Osteoblast (primary cell): Measurements from ENCODE around the gene ZNF611. TPM values are rescaled to one million over a fixed set of nuclear protein-coding genes. Genes with fewer than 3 reads are reported as not detected.
A peak's percentile ranks its signal among the peaks of the same experiment; 100 is the strongest.
"Not testable (repeated sequence)": the region's sequence is repeated elsewhere in the genome, so short reads cannot be mapped to it uniquely, and the experiment has no call there.

Source experiments
- DNase-seq: peaks from one replicate; pipeline ENCODE4 v3.0.0; 2011; ENCODE audit warnings: low spot score, mixed read lengths; ENCODE audit not compliant: insufficient read length; ENCODE audit errors: missing footprints
- H2AFZ ChIP-seq: 2 replicates; pipeline ENCODE4 v1.6.0; 2011; ENCODE audit warnings: mild to moderate bottlenecking, low read length
- H3K27ac ChIP-seq: 2 replicates; pipeline ENCODE4 v1.5.1; 2011; ENCODE audit warnings: mild to moderate bottlenecking, low read depth, low read length, moderate library complexity
- H3K27me3 ChIP-seq: 2 replicates; pipeline ENCODE4 v1.6.0; 2012; ENCODE audit warnings: mild to moderate bottlenecking, control low read depth, inconsistent platforms, low read length, moderate library complexity; ENCODE audit not compliant: insufficient read depth
- H3K36me3 ChIP-seq: 2 replicates; pipeline ENCODE4 v1.5.1; 2011; ENCODE audit warnings: mild to moderate bottlenecking, low read length, control low read depth, moderate library complexity; ENCODE audit not compliant: insufficient read depth
- H3K4me1 ChIP-seq: 2 replicates; pipeline ENCODE4 v1.5.1; 2011; ENCODE audit warnings: mild to moderate bottlenecking, low read length, control low read depth, moderate library complexity; ENCODE audit not compliant: insufficient read depth
- H3K4me2 ChIP-seq: 2 replicates; pipeline ENCODE4 v1.6.0; 2011; ENCODE audit warnings: mild to moderate bottlenecking, low read length; ENCODE audit not compliant: insufficient read depth
- H3K4me3 ChIP-seq: fragments of 200-600 bp; sonication (generic); 3 replicates; pipeline ENCODE4 v1.5.1; 2012; ENCODE audit warnings: mild to moderate bottlenecking, low read length, inconsistent platforms; ENCODE audit not compliant: insufficient read depth
- H3K79me2 ChIP-seq: 2 replicates; pipeline ENCODE4 v1.6.0; 2012; ENCODE audit warnings: mild to moderate bottlenecking, low read length, control low read depth, inconsistent platforms; ENCODE audit not compliant: insufficient read depth
- H3K9me3 ChIP-seq: 2 replicates; pipeline ENCODE4 v1.5.1; 2011; ENCODE audit warnings: low read depth, low read length, control low read depth
- H4K20me1 ChIP-seq: 2 replicates; pipeline ENCODE4 v1.6.0; 2012; ENCODE audit warnings: mild to moderate bottlenecking, low read length, control low read depth; ENCODE audit not compliant: insufficient read depth
- total RNA-seq: library from RNA; depleted of rRNA; stranded (reverse); fragments of >200 nt; gene quantifications from 2 replicates; pipeline ENCODE4 v1.2.3, GENCODE V29; 2012
- TF ChIP-seq, protein P1 (sequence below): IDR thresholded peaks from 2 replicates; pipeline ENCODE4 v1.5.1; 2011; ENCODE audit warnings: mild to moderate bottlenecking, low read depth, low read length, moderate library complexity; ENCODE audit errors: extremely low read depth

The ZNF611 gene
- total RNA-seq, 1 donor, result 10.5 TPM

DNA sequence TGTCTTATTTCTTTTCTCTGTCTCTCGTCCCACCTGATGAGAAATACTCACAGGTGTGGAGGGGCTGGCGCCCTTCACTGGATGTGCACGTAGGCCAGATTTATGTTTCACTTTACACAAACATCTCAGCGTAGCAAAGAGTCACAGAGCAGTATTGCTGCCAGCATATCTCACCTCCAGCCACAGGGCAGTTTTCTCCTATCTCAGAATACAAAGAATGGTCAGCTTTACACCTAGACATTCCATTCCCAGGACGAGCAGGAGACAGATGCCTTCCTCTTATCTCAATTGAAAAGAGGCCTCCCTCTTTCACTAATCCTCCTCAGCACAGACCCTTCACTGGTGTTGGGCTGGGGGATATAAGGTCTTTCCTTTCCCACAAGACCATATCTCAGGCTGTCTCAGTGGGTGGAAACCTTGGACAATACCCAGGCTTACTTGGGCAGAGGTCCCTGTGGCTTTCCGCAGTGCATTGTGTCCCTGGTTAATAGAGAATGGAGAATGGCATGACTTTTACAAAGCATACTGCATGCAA lies 7.2 kb upstream of the ZNF611 start:
- Histone ChIP-seq H3K4me2 (no peak overlapping the region), H3K27ac (no peak overlapping the region), H3K79me2 (no peaks in the 10 kb centered on the region), H2AFZ (no peak overlapping the region), H3K4me1 (no peaks in the 10 kb centered on the region), H3K36me3 (no peaks in the 10 kb centered on the region), H3K4me3 (no peak overlapping the region), H3K27me3 (no peaks in the 10 kb centered on the region), H3K9me3 (no peaks in the 10 kb centered on the region), H4K20me1 (no peaks in the 10 kb centered on the region)
- TF ChIP-seq, protein P1, sequence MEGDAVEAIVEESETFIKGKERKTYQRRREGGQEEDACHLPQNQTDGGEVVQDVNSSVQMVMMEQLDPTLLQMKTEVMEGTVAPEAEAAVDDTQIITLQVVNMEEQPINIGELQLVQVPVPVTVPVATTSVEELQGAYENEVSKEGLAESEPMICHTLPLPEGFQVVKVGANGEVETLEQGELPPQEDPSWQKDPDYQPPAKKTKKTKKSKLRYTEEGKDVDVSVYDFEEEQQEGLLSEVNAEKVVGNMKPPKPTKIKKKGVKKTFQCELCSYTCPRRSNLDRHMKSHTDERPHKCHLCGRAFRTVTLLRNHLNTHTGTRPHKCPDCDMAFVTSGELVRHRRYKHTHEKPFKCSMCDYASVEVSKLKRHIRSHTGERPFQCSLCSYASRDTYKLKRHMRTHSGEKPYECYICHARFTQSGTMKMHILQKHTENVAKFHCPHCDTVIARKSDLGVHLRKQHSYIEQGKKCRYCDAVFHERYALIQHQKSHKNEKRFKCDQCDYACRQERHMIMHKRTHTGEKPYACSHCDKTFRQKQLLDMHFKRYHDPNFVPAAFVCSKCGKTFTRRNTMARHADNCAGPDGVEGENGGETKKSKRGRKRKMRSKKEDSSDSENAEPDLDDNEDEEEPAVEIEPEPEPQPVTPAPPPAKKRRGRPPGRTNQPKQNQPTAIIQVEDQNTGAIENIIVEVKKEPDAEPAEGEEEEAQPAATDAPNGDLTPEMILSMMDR, result no peak
- DNase-seq, result no peak

DNA sequence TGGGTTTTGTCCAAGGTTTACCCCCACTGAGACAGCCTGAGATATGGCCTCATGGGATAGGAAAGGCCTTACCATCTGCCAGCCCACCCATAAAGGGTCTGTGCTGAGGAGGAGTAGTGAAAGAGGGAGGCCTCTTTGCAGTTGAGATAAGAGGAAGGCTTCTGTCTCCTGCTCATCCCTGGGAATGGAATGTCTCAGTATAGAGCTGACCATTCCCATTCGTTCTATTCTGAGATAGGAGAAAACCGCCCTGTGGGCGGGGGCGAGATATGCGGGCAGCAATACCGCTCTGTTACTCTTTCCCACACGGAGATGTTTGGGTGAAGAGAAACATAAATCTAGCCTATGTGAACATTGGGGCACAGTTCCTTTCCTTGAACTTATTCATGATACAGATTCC lies 6.5 kb upstream of the ZNF611 start:
- H3K79me2 ChIP-seq, H3K4me2 ChIP-seq, DNase-seq, H3K4me3 ChIP-seq, H4K20me1 ChIP-seq, H2AFZ ChIP-seq, H3K36me3 ChIP-seq, H3K9me3 ChIP-seq, H3K27ac ChIP-seq, H3K27me3 ChIP-seq, H3K4me1 ChIP-seq: not testable (repeated sequence)

DNA sequence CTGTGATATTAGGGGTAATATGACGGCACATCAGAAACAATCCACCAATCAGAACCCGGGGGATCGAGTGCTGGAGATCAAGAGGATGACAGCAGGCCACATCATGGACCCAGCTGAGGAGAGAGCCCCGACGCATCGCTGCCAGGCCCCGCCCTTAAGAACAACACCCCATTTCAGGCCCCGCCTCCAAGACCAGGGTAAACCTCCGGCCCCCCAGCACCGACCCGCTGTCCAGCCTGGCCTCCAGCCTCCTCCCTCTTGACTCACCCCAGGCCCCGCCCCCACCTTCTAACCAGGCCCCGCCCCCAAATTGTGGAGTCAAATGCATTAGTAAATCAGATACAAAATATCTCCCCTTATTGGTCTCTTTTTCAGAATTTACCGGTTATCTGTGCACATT lies 4.7 kb upstream of the ZNF611 start:
- Histone ChIP-seq H3K4me1 (no peaks in the 10 kb centered on the region), H3K9me3 (no peaks in the 10 kb centered on the region), H3K27ac (no peak overlapping the region), H2AFZ (no peak overlapping the region), H3K4me3 (no peak overlapping the region), H3K79me2 (peaks cover 1% of the 10 kb centered on the region), H4K20me1 (no peaks in the 10 kb centered on the region), H3K36me3 (no peaks in the 10 kb centered on the region), H3K27me3 (no peaks in the 10 kb centered on the region), H3K4me2 (no peak overlapping the region)
- peak; percentile 39 for DNase-seq
- TF ChIP-seq, protein P1, result no peak

DNA sequence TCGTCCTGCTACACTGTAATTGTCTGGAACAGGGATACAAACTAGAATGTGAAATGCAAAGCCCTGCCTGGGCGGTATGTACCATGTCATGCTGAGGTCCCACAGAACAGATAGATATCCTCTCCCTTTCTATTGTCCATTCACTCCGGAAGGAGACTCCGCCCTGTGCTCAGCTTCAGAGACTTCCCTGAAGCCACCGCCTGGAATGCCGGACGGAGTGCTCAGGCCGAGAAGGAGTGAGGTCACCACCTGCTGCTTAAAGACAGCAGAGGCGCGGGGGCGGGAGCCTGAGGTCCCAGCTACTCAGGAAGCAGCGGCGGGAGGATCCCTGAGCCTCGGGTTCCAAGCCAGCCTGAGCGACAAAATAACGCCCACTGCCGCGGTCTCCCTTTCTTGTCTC lies 890 bp upstream of the ZNF611 start:
- Histone ChIP-seq H4K20me1 (no peaks in the 10 kb centered on the region), H3K79me2 (peaks cover 15% of the 10 kb centered on the region), H3K27ac (peak overlapping the region; percentile 28), H3K36me3 (no peaks in the 10 kb centered on the region), H3K4me3 (no peak overlapping the region), H3K4me1 (no peaks in the 10 kb centered on the region), H2AFZ (peak overlapping the region; percentile 99), H3K9me3 (no peaks in the 10 kb centered on the region), H3K4me2 (no peak overlapping the region), H3K27me3 (no peaks in the 10 kb centered on the region)
- TF ChIP-seq, protein P1, result no peak
- peak; percentile 54 for DNase-seq
